Sigmoid colon (tissue), 7 donors: ENCODE results near the gene ZNF480. TPM values are rescaled to one million over a fixed set of nuclear protein-coding genes. Genes with fewer than 3 reads are reported as not detected.

Experiments
- DNase-seq: peaks from one replicate; pipeline ENCODE4 v3.0.0-alpha.2; 2019
- H3K27ac ChIP-seq, 4 donors: fragments of 200-600 bp; sonication (generic); one replicate each; pipeline ENCODE4 v1.5.1; 2016 to 2019; ENCODE audit warnings: mild to moderate bottlenecking in 1 of 4
- H3K27me3 ChIP-seq, 3 donors: fragments of 200-600 bp; sonication (generic); one replicate each; pipeline ENCODE4 v1.5.1; 2019; ENCODE audit warnings: mild to moderate bottlenecking in 1 of 3
- H3K36me3 ChIP-seq, 4 donors: fragments of 200-600 bp; sonication (generic); one replicate each; pipeline ENCODE4 v1.5.1; 2016 to 2019
- H3K4me1 ChIP-seq, 4 donors: fragments of 200-600 bp; sonication (generic); one replicate each; pipeline ENCODE4 v1.5.1; 2017 to 2019
- H3K4me3 ChIP-seq, 4 donors: fragments of 200-600 bp; sonication (generic); one replicate each; pipeline ENCODE4 v1.5.1; 2017 to 2019; ENCODE audit warnings: mild to moderate bottlenecking in 2 of 4, moderate library complexity in 1 of 4
- H3K9me3 ChIP-seq, 4 donors: fragments of 200-600 bp in 3 of 4; sonication (generic) in 3 of 4; one replicate each; pipeline versions ENCODE4 v1.5.1 to v1.6.1; 2013 to 2019
- EP300 ChIP-seq, 4 donors: sonication (generic); formaldehyde crosslinking; IDR thresholded peaks; one replicate each; pipeline ENCODE4 v1.6.1; 2017; ENCODE audit warnings: antibody characterized with exemption in 4 of 4
- POLR2A ChIP-seq, 2 donors: fragments of 450-650 bp; IDR thresholded peaks; one replicate each; pipeline ENCODE4 v1.6.1; 2016; ENCODE audit warnings: antibody characterized with exemption in 2 of 2, mild to moderate bottlenecking in 2 of 2, moderate library complexity in 2 of 2
- POLR2AphosphoS5 ChIP-seq, 4 donors: sonication (generic); formaldehyde crosslinking; IDR thresholded peaks; one replicate each; pipeline ENCODE4 v1.6.1; 2017; ENCODE audit warnings: antibody characterized with exemption in 4 of 4
- WGBS, 2 donors: extraction: QIAGEN DNeasy Blood & Tissue Kit; methylation state at CpG; one replicate each; pipeline ENCODE4 v1.1.7; 2013; 5-methylcytosine and 5-hydroxymethylcytosine counted together
- intact Hi-C: fragments of 100-400 bp; cut with DNase I; formaldehyde crosslinking; loops from one replicate; pipeline ENCODE4 v1.15.1; 2023
- polyA plus RNA-seq, 3 donors: library from polyadenylated mRNA; stranded (reverse); fragments of 200-250 nt; gene quantifications; one replicate each; pipeline ENCODE4 v1.2.3, GENCODE V29; 2013
- total RNA-seq, 4 donors: library from RNA; depleted of rRNA; stranded (reverse); fragments of >200 nt; gene quantifications; one replicate each; pipeline ENCODE4 v1.1.0, GENCODE V29; 2016
- TF ChIP-seq, protein P1 (sequence below), 4 experiments: fragments of 450-650 bp in 3 of 4; fragments of 200-600 bp in 1 of 4; IDR thresholded peaks; one replicate each; pipeline ENCODE4 v1.5.1; 2016 to 2019; ENCODE audit warnings: antibody characterized with exemption in 4 of 4, mild to moderate bottlenecking in 3 of 4, moderate library complexity in 2 of 4
- donor health status: healthy with polysubstance abuse.
- donor health status: Bipolar disorder and iron deficiency.
- donor health status: healthy.

ZNF480 gene
- total and polyA plus RNA-seq, 7 donors, result 3.5 to 11.2 (median 7.5) TPM

DNA sequence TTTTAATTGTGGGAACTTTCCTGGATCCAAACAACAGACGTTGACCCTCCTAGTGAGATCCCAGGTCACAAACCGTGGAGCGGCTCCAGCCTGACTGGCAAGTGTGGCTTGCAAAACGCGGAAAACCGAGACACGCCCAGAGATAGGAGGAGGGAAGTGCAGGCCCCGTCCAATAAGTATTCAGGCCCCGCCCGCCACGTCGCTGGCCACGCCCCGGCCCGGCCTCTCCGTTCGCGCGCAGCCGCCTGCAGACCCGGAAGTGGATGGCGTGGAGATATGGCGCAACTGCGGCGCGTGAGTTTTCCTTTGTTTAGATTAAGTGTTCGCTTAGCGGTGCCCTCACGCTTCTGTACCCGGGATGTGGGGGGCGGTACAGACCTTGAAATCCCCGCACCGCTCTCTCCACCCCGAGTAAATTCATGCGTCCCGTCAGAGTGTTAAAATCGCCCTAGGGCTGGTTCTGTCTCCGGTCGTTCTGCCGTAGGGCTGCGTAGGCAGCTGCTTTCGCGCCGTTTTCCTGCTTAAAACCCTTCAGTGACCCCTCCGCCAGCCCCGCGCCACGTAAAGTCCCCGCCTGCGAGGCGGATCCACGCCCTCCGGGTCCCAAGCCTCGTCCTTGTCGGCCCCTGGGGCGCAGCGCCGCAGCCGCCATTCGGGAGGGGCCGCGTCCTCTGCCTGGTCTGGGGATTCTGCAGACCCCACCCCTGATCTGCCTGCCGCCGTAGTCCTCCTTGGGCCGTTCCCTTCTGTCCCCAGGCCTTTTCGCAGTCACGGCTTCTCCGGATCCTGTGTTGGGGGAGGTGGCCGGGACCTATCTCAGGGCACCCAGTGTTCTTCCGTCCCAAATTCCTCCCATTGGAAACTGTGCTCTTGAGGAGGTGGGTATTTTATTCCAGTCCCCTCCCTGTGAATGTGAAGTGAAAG, 27.4 kb upstream of the ZNF480 start, which contains the start of gene ZNF766:
Gene ZNF766, plus strand, starts transcription at position 250 of the 924 bp plus-strand sequence. Its CDS starts 27 bp downstream, at position 277.
- Histone ChIP-seq H3K4me3 (peak within 1 kb of the TSS; percentile 69 to 100 (median 94)), H3K27ac (peak within 1 kb of the TSS; percentile 95 to 100 (median 98)), H3K4me1 (peaks cover 0 to 22% (median 19%) of the 10 kb centered on the region in 4 donors), H3K9me3 (peaks cover 0 to 3% (median 0%) of the 10 kb centered on the region in 4 donors), H3K36me3 (peaks cover 0 to 4% (median 0%) of the 10 kb centered on the region in 4 donors), H3K27me3 (no peaks in the 10 kb centered on the region)
- TF ChIP-seq POLR2AphosphoS5 (IDR thresholded peaks at IDR 0.05), result peak; percentile 93 to 97 (median 96)
- peak; percentile 78 to 82 for TF ChIP-seq POLR2A (IDR thresholded peaks at IDR 0.05)
- TF ChIP-seq, protein P1, sequence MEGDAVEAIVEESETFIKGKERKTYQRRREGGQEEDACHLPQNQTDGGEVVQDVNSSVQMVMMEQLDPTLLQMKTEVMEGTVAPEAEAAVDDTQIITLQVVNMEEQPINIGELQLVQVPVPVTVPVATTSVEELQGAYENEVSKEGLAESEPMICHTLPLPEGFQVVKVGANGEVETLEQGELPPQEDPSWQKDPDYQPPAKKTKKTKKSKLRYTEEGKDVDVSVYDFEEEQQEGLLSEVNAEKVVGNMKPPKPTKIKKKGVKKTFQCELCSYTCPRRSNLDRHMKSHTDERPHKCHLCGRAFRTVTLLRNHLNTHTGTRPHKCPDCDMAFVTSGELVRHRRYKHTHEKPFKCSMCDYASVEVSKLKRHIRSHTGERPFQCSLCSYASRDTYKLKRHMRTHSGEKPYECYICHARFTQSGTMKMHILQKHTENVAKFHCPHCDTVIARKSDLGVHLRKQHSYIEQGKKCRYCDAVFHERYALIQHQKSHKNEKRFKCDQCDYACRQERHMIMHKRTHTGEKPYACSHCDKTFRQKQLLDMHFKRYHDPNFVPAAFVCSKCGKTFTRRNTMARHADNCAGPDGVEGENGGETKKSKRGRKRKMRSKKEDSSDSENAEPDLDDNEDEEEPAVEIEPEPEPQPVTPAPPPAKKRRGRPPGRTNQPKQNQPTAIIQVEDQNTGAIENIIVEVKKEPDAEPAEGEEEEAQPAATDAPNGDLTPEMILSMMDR (IDR thresholded peaks at IDR 0.05), result no peak
- no peak for TF ChIP-seq EP300 (IDR thresholded peaks at IDR 0.05)
- WGBS, 2 donors, result 0% methylated on average over 70 of the region's 70 CpGs
- peak; percentile 99 for DNase-seq
- intact Hi-C loops, result loop anchor here (1.0 to 5.0 kb wide), 2 partner anchors 27 to 68 kb away; partner anchors contain the start of gene ZNF610

DNA sequence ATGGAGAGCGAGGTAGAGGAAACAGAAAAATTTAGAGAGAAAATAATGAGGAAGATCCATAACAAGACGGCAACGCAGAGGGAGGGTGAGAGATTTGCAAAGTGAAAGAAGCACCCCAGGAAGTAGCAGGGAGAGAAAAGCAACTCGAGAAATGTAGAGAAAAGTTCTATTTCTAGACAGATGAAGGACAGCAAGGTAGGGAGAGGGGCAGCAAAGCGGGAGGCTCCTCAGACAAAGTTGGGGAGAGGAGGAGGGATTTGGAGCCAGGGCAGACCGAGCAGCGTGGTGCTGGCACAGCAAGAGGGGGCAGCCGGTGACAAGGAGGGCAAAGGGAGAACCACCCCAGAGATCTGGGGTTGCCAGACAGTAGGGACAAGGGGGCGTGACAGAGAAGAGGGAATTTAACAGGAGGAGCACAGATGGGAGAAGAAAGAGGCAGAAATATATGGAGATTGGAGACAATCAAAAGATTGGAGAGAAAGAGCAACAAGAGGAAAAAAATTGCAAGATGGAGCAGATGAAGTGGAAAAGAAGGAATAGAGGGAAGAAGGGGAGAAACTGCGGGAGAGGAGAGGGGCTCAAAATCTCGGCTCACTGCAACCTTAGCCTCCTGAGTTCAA, 26.6 kb upstream of the ZNF480 start:
- peaks cover 0 to 4% (median 0%) of the 10 kb centered on the region in 4 donors for H3K36me3 ChIP-seq
- TF ChIP-seq, protein P1 (IDR thresholded peaks at IDR 0.05), result no peak
- TF ChIP-seq POLR2AphosphoS5 (IDR thresholded peaks at IDR 0.05) (no peak), EP300 (IDR thresholded peaks at IDR 0.05) (no peak)

DNA sequence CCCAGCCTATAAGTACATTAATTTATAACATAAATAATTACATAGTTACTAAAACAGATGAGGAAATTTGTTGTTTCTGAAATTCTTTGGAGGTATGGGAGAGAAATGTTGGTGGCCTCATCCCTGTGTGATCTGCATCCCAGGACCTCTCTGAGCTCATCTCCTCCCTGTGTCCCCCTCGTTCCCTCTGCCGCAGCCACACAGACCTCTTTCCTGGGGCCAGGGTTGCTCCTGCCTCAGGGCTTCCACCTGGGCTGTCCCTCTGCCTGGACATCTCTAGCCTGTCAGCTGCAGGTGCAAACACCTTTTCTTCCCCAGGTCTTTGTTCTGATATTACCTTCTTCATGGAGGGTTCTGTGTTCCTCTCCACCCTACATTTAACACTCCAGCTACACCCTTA, 23.7 kb upstream of the ZNF480 start:
- H3K4me3 ChIP-seq, result no peak overlapping the region
- WGBS, 2 donors, result 94 to 100% methylated on average over 2 of the region's 2 CpGs
- H3K27ac ChIP-seq, result no peak overlapping the region
- TF ChIP-seq EP300 (IDR thresholded peaks at IDR 0.05) (no peak), POLR2A (IDR thresholded peaks at IDR 0.05) (no peak), POLR2AphosphoS5 (IDR thresholded peaks at IDR 0.05) (no peak)
- TF ChIP-seq, protein P1 (IDR thresholded peaks at IDR 0.05), result no peak
- H3K27me3 ChIP-seq, result no peaks in the 10 kb centered on the region
- peaks cover 0 to 26% (median 22%) of the 10 kb centered on the region in 4 donors for H3K4me1 ChIP-seq
- H3K9me3 ChIP-seq, result peaks cover 0 to 3% (median 0%) of the 10 kb centered on the region in 4 donors
- DNase-seq, result no peak
- peaks cover 0 to 4% (median 0%) of the 10 kb centered on the region in 4 donors for H3K36me3 ChIP-seq
- intact Hi-C loops, result no loop called here

More for the DNA sequence above, 26.6 kb upstream of the ZNF480 start:
- Histone ChIP-seq H3K27ac (peak overlapping the region; percentile 95 to 100 (median 98)), H3K4me1 (peaks cover 0 to 22% (median 19%) of the 10 kb centered on the region in 4 donors), H3K9me3 (peaks cover 0 to 3% (median 0%) of the 10 kb centered on the region in 4 donors), H3K27me3 (no peaks in the 10 kb centered on the region), H3K4me3 (peak overlapping the region; percentile 69 to 100 (median 94))
- intact Hi-C loops, result no loop called here
- DNase-seq, result no peak
- WGBS, 2 donors, result 10 to 12% methylated on average over 11 of the region's 11 CpGs

DNA sequence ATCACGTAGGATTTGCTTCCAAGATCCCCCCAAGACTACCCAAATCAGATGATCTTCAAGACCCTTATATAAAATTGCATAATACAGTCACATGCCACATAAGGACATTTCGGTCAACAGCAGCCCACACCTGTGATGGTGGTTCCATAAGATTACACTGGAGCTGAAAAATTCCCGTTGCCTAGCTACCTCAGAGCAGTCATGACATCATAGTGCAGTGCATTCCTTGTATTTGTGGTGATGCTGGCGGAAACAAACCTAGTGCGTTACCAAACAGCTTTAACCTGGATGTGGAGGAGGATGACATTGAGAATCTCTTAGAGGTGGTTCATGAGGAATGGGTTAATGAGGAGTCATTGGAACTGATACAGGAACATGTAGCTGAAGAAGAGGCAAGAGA, 22.8 kb upstream of the ZNF480 start:
- TF ChIP-seq, protein P1 (IDR thresholded peaks at IDR 0.05), result no peak
- TF ChIP-seq POLR2AphosphoS5 (IDR thresholded peaks at IDR 0.05) (no peak), EP300 (IDR thresholded peaks at IDR 0.05) (no peak), POLR2A (IDR thresholded peaks at IDR 0.05) (no peak)
- H3K36me3 ChIP-seq, result peaks cover 0 to 4% (median 0%) of the 10 kb centered on the region in 4 donors
- intact Hi-C loops, result no loop called here

More for the DNA sequence above, 22.8 kb upstream of the ZNF480 start:
- Histone ChIP-seq H3K9me3 (peaks cover 0 to 8% (median under 1%) of the 10 kb centered on the region in 4 donors), H3K4me1 (peaks cover 0 to 22% (median 18%) of the 10 kb centered on the region in 4 donors), H3K27ac (no peak overlapping the region), H3K4me3 (no peak overlapping the region), H3K27me3 (no peaks in the 10 kb centered on the region)
- DNase-seq, result no peak
- 87 to 97% methylated on average over 5 of the region's 5 CpGs for WGBS, 2 donors
